Prostate gland (tissue), 2 donors: ENCODE results near the gene MORN4. TPM values are rescaled to one million over a fixed set of nuclear protein-coding genes. Genes with fewer than 3 reads are reported as not detected.
"Not testable (repeated sequence)": the region's sequence is repeated elsewhere in the genome, so short reads cannot be mapped to it uniquely, and the experiment has no call there.

Source experiments
- DNase-seq: peaks from one replicate; pipeline ENCODE4 v3.0.0-alpha.2; 2019; ENCODE audit warnings: low spot score
- H3K27ac ChIP-seq, 2 donors: fragments of 200-600 bp; sonication (generic); 2 replicates each; pipeline ENCODE4 v1.5.1; 2017 to 2019
- H3K27me3 ChIP-seq: fragments of 200-600 bp; sonication (generic); replicated peaks from 2 replicates; pipeline ENCODE4 v1.5.1; 2019; ENCODE audit not compliant: insufficient read depth
- H3K36me3 ChIP-seq, 2 donors: fragments of 200-600 bp; sonication (generic); 1 replicate in 1 of 2; 2 replicates in 1 of 2; pipeline versions ENCODE4 v1.5.1 to v1.8.1; 2017 to 2019
- H3K4me1 ChIP-seq: fragments of 200-600 bp; sonication (generic); replicated peaks from 2 replicates; pipeline ENCODE4 v1.5.1; 2019
- H3K4me3 ChIP-seq, 2 donors: fragments of 200-600 bp; sonication (generic); 2 replicates each; pipeline ENCODE4 v1.5.1; 2017 to 2019
- H3K9me3 ChIP-seq: fragments of 200-600 bp; sonication (generic); 2 replicates; pipeline ENCODE4 v1.5.1; 2017
- CTCF ChIP-seq, 4 experiments: fragments of 200-600 bp in 2 of 4; fragments of 450-650 bp in 2 of 4; sonication (generic) in 2 of 4; IDR thresholded peaks; 1 replicate in 3 of 4; 2 replicates in 1 of 4; pipeline ENCODE4 v1.5.1; 2016 to 2019; ENCODE audit warnings: antibody characterized with exemption in 4 of 4, mild to moderate bottlenecking in 2 of 4, moderate library complexity in 2 of 4
- POLR2A ChIP-seq: fragments of 450-650 bp; IDR thresholded peaks from one replicate; pipeline ENCODE4 v1.6.1; 2016; ENCODE audit warnings: antibody characterized with exemption, mild to moderate bottlenecking
- POLR2AphosphoS5 ChIP-seq: sonication (generic); formaldehyde crosslinking; IDR thresholded peaks from one replicate; pipeline ENCODE4 v1.6.1; 2017; ENCODE audit warnings: antibody characterized with exemption
- WGBS: methylation state at CpG from one replicate; pipeline ENCODE4 v1.1.5; 2018; 5-methylcytosine and 5-hydroxymethylcytosine counted together
- intact Hi-C: fragments of 100-400 bp; cut with DNase I; formaldehyde crosslinking; loops from one replicate; pipeline ENCODE4 v1.14.2; 2022
- total RNA-seq, 2 donors: library from RNA; depleted of rRNA; stranded (reverse); fragments of >200 nt; gene quantifications; one replicate each; pipeline ENCODE4 v1.1.0, GENCODE V29; 2016

Gene MORN4
- total RNA-seq, 2 donors from 2014 or later, result 4.7 to 5.5 TPM

- 79% methylated on average over 5 of the region's 5 CpGs for WGBS
- H3K36me3 ChIP-seq, result no peaks in the 10 kb centered on the region
- no peak overlapping the region for H3K4me3 ChIP-seq
- H3K9me3 ChIP-seq, result no peaks in the 10 kb centered on the region
- intact Hi-C loops, result no loop called here
- DNase-seq, result no peak
- no peak overlapping the region for H3K27ac ChIP-seq
- TF ChIP-seq POLR2A, result no peak
- TF ChIP-seq POLR2AphosphoS5, result no peak
- TF ChIP-seq CTCF (IDR thresholded peaks at IDR 0.05), result no peak
- H3K27me3 ChIP-seq, result no peaks in the 10 kb centered on the region
- no peaks in the 10 kb centered on the region for H3K4me1 ChIP-seq
Observed at GRCh38 chr10:97648562-97649404, 15.5 kb upstream of the MORN4 start.

- intact Hi-C loops, result no loop called here
- Histone ChIP-seq H3K27me3 (no peaks in the 10 kb centered on the region), H3K27ac (no peak overlapping the region), H3K4me3 (no peak overlapping the region), H3K36me3 (no peaks in the 10 kb centered on the region), H3K4me1 (no peaks in the 10 kb centered on the region), H3K9me3 (no peaks in the 10 kb centered on the region)
- 96% methylated on average over 1 of the region's 1 CpG for WGBS
- TF ChIP-seq POLR2A, result no peak
- TF ChIP-seq POLR2AphosphoS5, result no peak
- no peak for DNase-seq
Observed at GRCh38 chr10:97647556-97647955, 14.3 kb upstream of the MORN4 start.

- intact Hi-C loops, result loop anchor here (5.0 kb wide), 1 partner anchor 42 kb away; the partner anchor contains the start of gene AVPI1
- Histone ChIP-seq H3K27ac (no peak overlapping the region), H3K36me3 (no peaks in the 10 kb centered on the region), H3K9me3 (no peaks in the 10 kb centered on the region), H3K27me3 (no peaks in the 10 kb centered on the region), H3K4me3 (no peak overlapping the region), H3K4me1 (no peaks in the 10 kb centered on the region)
- no peak for TF ChIP-seq CTCF (IDR thresholded peaks at IDR 0.05)
- TF ChIP-seq POLR2A, result no peak
- no peak for DNase-seq
- WGBS, result 96% methylated on average over 4 of the region's 4 CpGs
Observed at GRCh38 chr10:97644936-97645335, 11.6 kb upstream of the MORN4 start.

GRCh38 chr10:97643441-97643985 is 10.2 kb upstream of the MORN4 start:
- 77% methylated on average over 4 of the region's 4 CpGs for WGBS
- DNase-seq, result no peak
- no peaks in the 10 kb centered on the region for H3K36me3 ChIP-seq
- H3K27ac ChIP-seq, result no peak overlapping the region
- H3K4me1 ChIP-seq, result no peaks in the 10 kb centered on the region
- TF ChIP-seq CTCF (IDR thresholded peaks at IDR 0.05), result no peak
- no peak for TF ChIP-seq POLR2AphosphoS5
- no peak for TF ChIP-seq POLR2A
- H3K9me3 ChIP-seq, result no peaks in the 10 kb centered on the region
- no peak overlapping the region for H3K4me3 ChIP-seq
- intact Hi-C loops, result loop anchor here (5.0 kb wide), 1 partner anchor 44 kb away; the partner anchor contains the start of gene AVPI1
- H3K27me3 ChIP-seq, result no peaks in the 10 kb centered on the region

- H3K4me1 ChIP-seq, H3K9me3 ChIP-seq, H3K4me3 ChIP-seq, H3K36me3 ChIP-seq, H3K27me3 ChIP-seq, H3K27ac ChIP-seq, DNase-seq: not testable (repeated sequence)
- intact Hi-C loops, result loop anchor here (5.0 kb wide), 1 partner anchor 45 kb away; the partner anchor contains the start of gene AVPI1
- 95% methylated on average over 13 of the region's 13 CpGs for WGBS
Observed at GRCh38 chr10:97642471-97643159, 9.3 kb upstream of the MORN4 start.
